AG04449 (cell line): Measurements from ENCODE around the gene TPO.
"Not testable (repeated sequence)": the region's sequence is repeated elsewhere in the genome, so short reads cannot be mapped to it uniquely, and the experiment has no call there.

Experiments used
- CTCF ChIA-PET: fragments of 350-600 bp; formaldehyde crosslinking; extraction: SDS; loops from one replicate; lab custom pipeline; 2021; ENCODE audit warnings: antibody characterized with exemption; lab: Yijun Ruan, JAX
- POLR2A ChIA-PET: fragments of 400-600, 350-600 bp; formaldehyde crosslinking; extraction: SDS; loops from one replicate; lab custom pipeline; 2020; ENCODE audit warnings: antibody characterized with exemption, inconsistent platforms; lab: Yijun Ruan, JAX
- DNase-seq: peaks from one replicate; pipeline ENCODE4 v3.0.0-alpha.2; 2010; ENCODE audit warnings: low read depth, low spot score
- H3K4me3 ChIP-seq: 2 replicates; pipeline ENCODE4 v1.5.1; 2011; ENCODE audit warnings: low read depth, mild to moderate bottlenecking, control low read depth, low read length
- CTCF ChIP-seq: IDR thresholded peaks from one replicate; pipeline ENCODE4 v1.5.1; 2011; ENCODE audit warnings: mild to moderate bottlenecking, moderate library complexity, low read length, control low read depth, inconsistent platforms; ENCODE audit not compliant: insufficient read depth; ENCODE audit errors: missing control alignments

Gene TPO

GRCh38 chr2:1561811-1562421 lies 148.7 kb downstream of the TPO start:
- ChIA-PET CTCF (interaction anchor here (1.2 to 4.6 kb wide), 3 partner anchors 10 to 208 kb away, joined by 3 to 40 read pairs (median 3); no protein-coding TSS in a partner anchor), POLR2A (no interaction called here)
- no peak for DNase-seq
- H3K4me3 ChIP-seq, result no peak overlapping the region
- no peak for TF ChIP-seq CTCF

- ChIA-PET CTCF (interaction anchor here (1.0 to 4.6 kb wide), 2 partner anchors 11 to 188 kb away, joined by 3 to 40 read pairs; no protein-coding TSS in a partner anchor), POLR2A (no interaction called here)
- no peak for TF ChIP-seq CTCF
- no peak overlapping the region for H3K4me3 ChIP-seq
- no peak for DNase-seq
Measured at GRCh38 chr2:1563084-1563857, 150.0 kb downstream of the TPO start.

- H3K4me3 ChIP-seq, result no peak overlapping the region
- CTCF ChIA-PET, result interaction anchor here (4.6 kb wide), 1 partner anchor 12 kb away, joined by 40 read pairs; no protein-coding TSS in a partner anchor
- no peak for DNase-seq
- POLR2A ChIA-PET, result interaction anchor here (0.7 kb wide), 1 partner anchor 122 kb away, joined by 3 read pairs; no protein-coding TSS in a partner anchor
- no peak for TF ChIP-seq CTCF
Measured at GRCh38 chr2:1563943-1564891, 151.0 kb downstream of the TPO start.

DNA sequence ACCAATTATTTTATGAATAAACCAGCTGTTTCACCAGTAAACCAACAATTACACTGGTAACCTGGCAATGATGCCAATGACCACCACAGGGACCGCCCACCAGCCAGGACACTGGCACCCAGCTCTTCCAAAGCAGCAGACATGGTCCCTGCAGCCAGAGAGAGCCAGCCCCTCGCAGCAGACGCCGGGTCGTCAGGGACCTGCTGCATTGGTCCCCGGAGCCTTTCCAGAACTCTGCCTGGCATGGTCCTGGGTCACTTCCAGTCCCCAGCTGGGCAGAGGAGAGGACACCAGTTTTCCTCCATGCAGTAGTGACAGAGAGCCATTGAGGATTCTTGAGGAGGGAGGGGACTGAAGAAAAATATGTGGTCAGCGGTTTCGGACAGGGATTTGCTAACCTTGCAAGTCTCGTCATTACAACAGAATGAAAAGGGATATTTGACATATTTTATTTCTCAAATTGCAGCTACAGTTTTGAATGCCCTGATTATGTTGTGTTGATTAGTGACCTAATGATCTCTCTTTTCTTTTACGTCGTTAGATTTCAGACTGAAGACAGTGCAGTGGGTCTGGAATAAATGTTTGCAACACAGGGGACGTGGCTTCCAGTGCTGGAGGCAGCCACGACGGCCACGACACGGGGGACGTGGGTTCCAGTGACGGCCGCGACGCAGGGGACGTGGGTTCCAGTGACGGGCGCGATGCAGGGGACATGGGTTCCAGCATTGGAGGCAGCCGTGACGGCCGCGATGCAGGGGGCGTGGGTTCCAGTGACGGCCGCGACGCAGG lies 154.5 kb downstream of the TPO start:
- POLR2A ChIA-PET, result interaction anchor here (0.6 kb wide), 1 partner anchor 878 kb away, joined by 3 read pairs; no protein-coding TSS in a partner anchor
- no peak overlapping the region for H3K4me3 ChIP-seq
- CTCF ChIA-PET, result interaction anchor here (0.8 kb wide), 1 partner anchor 14 kb away, joined by 3 read pairs; no protein-coding TSS in a partner anchor
- DNase-seq, result no peak
- no peak for TF ChIP-seq CTCF

DNA sequence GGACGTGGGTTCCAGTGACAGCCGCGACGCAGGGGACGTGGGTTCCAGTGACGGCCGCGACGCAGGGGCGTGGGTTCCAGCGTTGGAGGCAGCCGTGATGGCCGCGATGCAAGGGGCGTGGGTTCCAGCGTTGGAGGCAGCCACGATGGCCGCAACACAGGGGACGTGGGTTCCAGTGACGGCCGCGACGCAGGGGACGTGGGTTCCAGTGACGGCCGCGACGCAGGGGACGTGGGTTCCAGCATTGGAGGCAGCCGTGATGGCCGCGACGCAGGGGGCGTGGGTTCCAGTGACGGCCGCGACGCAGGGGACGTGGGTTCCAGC lies 155.0 kb downstream of the TPO start:
- POLR2A ChIA-PET, result interaction anchor here (0.6 kb wide), 1 partner anchor 879 kb away, joined by 3 read pairs; no protein-coding TSS in a partner anchor
- DNase-seq, H3K4me3 ChIP-seq: not testable (repeated sequence)
- CTCF ChIA-PET, result interaction anchor here (0.8 kb wide), 1 partner anchor 15 kb away, joined by 3 read pairs; no protein-coding TSS in a partner anchor
